Prostate gland (tissue), 2 donors: ENCODE results near the gene SBNO2. TPM values are rescaled to one million over a fixed set of nuclear protein-coding genes. Genes with fewer than 3 reads are reported as not detected.

Experiments
- DNase-seq: peaks from one replicate; pipeline ENCODE4 v3.0.0-alpha.2; 2019; ENCODE audit warnings: low spot score
- H3K27ac ChIP-seq, 2 donors: fragments of 200-600 bp; sonication (generic); 2 replicates each; pipeline ENCODE4 v1.5.1; 2017 to 2019
- H3K27me3 ChIP-seq: fragments of 200-600 bp; sonication (generic); replicated peaks from 2 replicates; pipeline ENCODE4 v1.5.1; 2019; ENCODE audit not compliant: insufficient read depth
- H3K36me3 ChIP-seq, 2 donors: fragments of 200-600 bp; sonication (generic); 1 replicate in 1 of 2; 2 replicates in 1 of 2; pipeline versions ENCODE4 v1.5.1 to v1.8.1; 2017 to 2019
- H3K4me1 ChIP-seq: fragments of 200-600 bp; sonication (generic); replicated peaks from 2 replicates; pipeline ENCODE4 v1.5.1; 2019
- H3K4me3 ChIP-seq, 2 donors: fragments of 200-600 bp; sonication (generic); 2 replicates each; pipeline ENCODE4 v1.5.1; 2017 to 2019
- H3K9me3 ChIP-seq: fragments of 200-600 bp; sonication (generic); 2 replicates; pipeline ENCODE4 v1.5.1; 2017
- CTCF ChIP-seq, 4 experiments: fragments of 200-600 bp in 2 of 4; fragments of 450-650 bp in 2 of 4; sonication (generic) in 2 of 4; IDR thresholded peaks; 1 replicate in 3 of 4; 2 replicates in 1 of 4; pipeline ENCODE4 v1.5.1; 2016 to 2019; ENCODE audit warnings: antibody characterized with exemption in 4 of 4, mild to moderate bottlenecking in 2 of 4, moderate library complexity in 2 of 4
- POLR2A ChIP-seq: fragments of 450-650 bp; IDR thresholded peaks from one replicate; pipeline ENCODE4 v1.6.1; 2016; ENCODE audit warnings: antibody characterized with exemption, mild to moderate bottlenecking
- POLR2AphosphoS5 ChIP-seq: sonication (generic); formaldehyde crosslinking; IDR thresholded peaks from one replicate; pipeline ENCODE4 v1.6.1; 2017; ENCODE audit warnings: antibody characterized with exemption
- WGBS: methylation state at CpG from one replicate; pipeline ENCODE4 v1.1.5; 2018; 5-methylcytosine and 5-hydroxymethylcytosine counted together
- intact Hi-C: fragments of 100-400 bp; cut with DNase I; formaldehyde crosslinking; loops from one replicate; pipeline ENCODE4 v1.14.2; 2022
- total RNA-seq, 2 donors: library from RNA; depleted of rRNA; stranded (reverse); fragments of >200 nt; gene quantifications; one replicate each; pipeline ENCODE4 v1.1.0, GENCODE V29; 2016

Gene SBNO2
- total RNA-seq, 2 donors from 2014 or later: 32.5 to 79.9 TPM

- peaks cover 0 to 10% of the 10 kb centered on the region in 2 donors for H3K36me3 ChIP-seq
- H3K4me1 ChIP-seq: peaks cover 7% of the 10 kb centered on the region
- H3K9me3 ChIP-seq: no peaks in the 10 kb centered on the region
- no peak overlapping the region for H3K4me3 ChIP-seq
- intact Hi-C loops: no loop called here
- 94% methylated on average over 32 of the region's 32 CpGs for WGBS
- H3K27me3 ChIP-seq: no peaks in the 10 kb centered on the region
- no peak for DNase-seq
- no peak overlapping the region for H3K27ac ChIP-seq
- TF ChIP-seq POLR2AphosphoS5: no peak
- no peak for TF ChIP-seq CTCF (IDR thresholded peaks at IDR 0.05)
- no peak for TF ChIP-seq POLR2A
Observed at GRCh38 chr19:1089126-1089771, 84.8 kb downstream of the SBNO2 start.

GRCh38 chr19:1088416-1089010, 85.6 kb downstream of the SBNO2 start:
- intact Hi-C loops: no loop called here
- 87% methylated on average over 26 of the region's 27 CpGs for WGBS
- no peak for DNase-seq

GRCh38 chr19:1087813-1088415, 86.2 kb downstream of the SBNO2 start:
- TF ChIP-seq POLR2AphosphoS5 (no peak), CTCF (IDR thresholded peaks at IDR 0.05) (no peak), POLR2A (no peak)
- intact Hi-C loops: no loop called here

More at GRCh38 chr19:1088416-1089010, 85.6 kb downstream of the SBNO2 start:
- Histone ChIP-seq H3K36me3 (peaks cover 0 to 10% of the 10 kb centered on the region in 2 donors), H3K27me3 (no peaks in the 10 kb centered on the region), H3K27ac (no peak overlapping the region), H3K9me3 (no peaks in the 10 kb centered on the region), H3K4me3 (no peak overlapping the region), H3K4me1 (no peaks in the 10 kb centered on the region)
- TF ChIP-seq POLR2A (no peak), POLR2AphosphoS5 (no peak), CTCF (IDR thresholded peaks at IDR 0.05) (no peak)

DNA sequence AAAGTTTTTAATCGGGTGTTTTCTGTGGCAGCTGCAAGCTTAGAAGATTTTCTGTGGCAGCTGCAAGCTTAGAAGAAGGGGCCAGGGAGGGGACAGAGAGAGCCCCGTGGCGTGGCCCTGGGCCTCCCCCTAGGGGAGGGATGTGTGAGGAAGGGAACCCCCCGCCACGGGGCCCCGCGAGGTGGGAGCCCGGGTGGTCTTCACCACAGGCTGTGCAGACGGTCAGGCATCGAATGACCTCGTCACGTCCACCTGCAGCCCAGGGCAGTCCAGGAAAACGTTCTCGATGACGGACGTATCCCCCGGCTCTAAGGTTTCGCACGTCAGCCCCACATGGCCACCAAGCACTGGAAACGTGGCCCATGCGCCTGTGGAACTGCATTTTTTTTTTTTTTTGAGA, 87.5 kb downstream of the SBNO2 start:
- no peak for DNase-seq
- no peak for TF ChIP-seq POLR2AphosphoS5
- TF ChIP-seq CTCF (IDR thresholded peaks at IDR 0.05): no peak
- no peak for TF ChIP-seq POLR2A
- Histone ChIP-seq H3K9me3 (no peaks in the 10 kb centered on the region), H3K4me1 (no peaks in the 10 kb centered on the region), H3K36me3 (peaks cover 0 to 6% of the 10 kb centered on the region in 2 donors), H3K27me3 (no peaks in the 10 kb centered on the region), H3K4me3 (no peak overlapping the region), H3K27ac (no peak overlapping the region)
- 81% methylated on average over 21 of the region's 21 CpGs for WGBS
- intact Hi-C loops: no loop called here

More at GRCh38 chr19:1087813-1088415, 86.2 kb downstream of the SBNO2 start:
- Histone ChIP-seq H3K4me3 (no peak overlapping the region), H3K9me3 (no peaks in the 10 kb centered on the region), H3K27me3 (no peaks in the 10 kb centered on the region), H3K4me1 (no peaks in the 10 kb centered on the region), H3K27ac (no peak overlapping the region), H3K36me3 (peaks cover 0 to 10% of the 10 kb centered on the region in 2 donors)
- 69% methylated on average over 27 of the region's 27 CpGs for WGBS
- no peak for DNase-seq
